Adipocyte (in vitro differentiated cells): ENCODE data around the gene GPD2.

ENCODE experiments used
- DNase-seq: peaks from one replicate; pipeline ENCODE4 v3.0.0-alpha.2; 2015; ENCODE audit warnings: low read depth
- H3K27me3 ChIP-seq: replicated peaks from 2 replicates; pipeline ENCODE4 v1.7.0; 2013; ENCODE audit warnings: mild to moderate bottlenecking, low read length, moderate library complexity; ENCODE audit not compliant: control insufficient read depth, insufficient read depth
- H3K36me3 ChIP-seq: 2 replicates; pipeline ENCODE4 v1.7.0; 2013; ENCODE audit warnings: low read length, mild to moderate bottlenecking, moderate library complexity; ENCODE audit not compliant: control insufficient read depth, insufficient read depth, severe bottlenecking
- H3K4me1 ChIP-seq: 2 replicates; pipeline ENCODE4 v1.7.0; 2013; ENCODE audit warnings: mild to moderate bottlenecking, low read length, moderate library complexity; ENCODE audit not compliant: control insufficient read depth, insufficient read depth
- H3K4me3 ChIP-seq: 2 replicates; pipeline ENCODE4 v1.7.0; 2013; ENCODE audit warnings: mild to moderate bottlenecking, low read length, moderate library complexity
- H3K9ac ChIP-seq: 2 replicates; pipeline ENCODE4 v1.7.0; 2013; ENCODE audit warnings: mild to moderate bottlenecking, low read length, moderate library complexity
- H3K9me3 ChIP-seq: 2 replicates; pipeline ENCODE4 v1.7.0; 2013; ENCODE audit warnings: mild to moderate bottlenecking, low read length, moderate library complexity; ENCODE audit not compliant: control insufficient read depth

GPD2 gene

DNA sequence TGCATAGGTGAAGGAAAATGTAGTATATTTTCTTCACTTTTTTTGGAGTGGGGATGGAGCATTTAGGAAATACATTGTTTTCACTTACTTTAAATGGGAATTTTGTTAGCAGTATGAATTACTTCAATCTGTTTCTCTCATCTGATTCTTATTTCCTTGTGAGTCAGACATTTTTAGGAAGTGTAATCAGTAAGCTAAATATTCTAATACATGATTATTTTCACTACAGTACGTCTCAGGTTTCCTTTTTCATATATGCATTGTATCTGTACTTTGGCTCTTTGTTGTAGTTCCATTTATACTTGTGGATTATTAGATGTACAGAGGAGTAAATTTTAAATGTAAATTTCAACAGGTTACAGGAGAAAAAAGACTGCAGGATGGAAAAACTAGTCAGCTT, 27.9 kb downstream of the GPD2 start:
- H3K36me3 ChIP-seq: no peaks in the 10 kb centered on the region
- peak; percentile 37 for DNase-seq
- peak overlapping the region; percentile 3 for H3K9ac ChIP-seq
- peak overlapping the region; percentile 25 for H3K4me3 ChIP-seq
- H3K9me3 ChIP-seq: no peaks in the 10 kb centered on the region
- H3K4me1 ChIP-seq: peaks cover 41% of the 10 kb centered on the region
- H3K27me3 ChIP-seq: no peaks in the 10 kb centered on the region

GRCh38 chr2:156465573-156465972, 29.4 kb downstream of the GPD2 start:
- Histone ChIP-seq H3K4me3 (no peak overlapping the region), H3K9me3 (no peaks in the 10 kb centered on the region), H3K9ac (no peak overlapping the region), H3K36me3 (no peaks in the 10 kb centered on the region), H3K27me3 (no peaks in the 10 kb centered on the region), H3K4me1 (peaks cover 30% of the 10 kb centered on the region)
- DNase-seq: no peak

GRCh38 chr2:156466739-156467405, 30.7 kb downstream of the GPD2 start:
- Histone ChIP-seq H3K9ac (peak overlapping the region; percentile 73), H3K4me1 (peaks cover 30% of the 10 kb centered on the region), H3K36me3 (no peaks in the 10 kb centered on the region), H3K27me3 (no peaks in the 10 kb centered on the region), H3K9me3 (no peaks in the 10 kb centered on the region), H3K4me3 (peak overlapping the region; percentile 66)
- DNase-seq: peak; percentile 62

DNA sequence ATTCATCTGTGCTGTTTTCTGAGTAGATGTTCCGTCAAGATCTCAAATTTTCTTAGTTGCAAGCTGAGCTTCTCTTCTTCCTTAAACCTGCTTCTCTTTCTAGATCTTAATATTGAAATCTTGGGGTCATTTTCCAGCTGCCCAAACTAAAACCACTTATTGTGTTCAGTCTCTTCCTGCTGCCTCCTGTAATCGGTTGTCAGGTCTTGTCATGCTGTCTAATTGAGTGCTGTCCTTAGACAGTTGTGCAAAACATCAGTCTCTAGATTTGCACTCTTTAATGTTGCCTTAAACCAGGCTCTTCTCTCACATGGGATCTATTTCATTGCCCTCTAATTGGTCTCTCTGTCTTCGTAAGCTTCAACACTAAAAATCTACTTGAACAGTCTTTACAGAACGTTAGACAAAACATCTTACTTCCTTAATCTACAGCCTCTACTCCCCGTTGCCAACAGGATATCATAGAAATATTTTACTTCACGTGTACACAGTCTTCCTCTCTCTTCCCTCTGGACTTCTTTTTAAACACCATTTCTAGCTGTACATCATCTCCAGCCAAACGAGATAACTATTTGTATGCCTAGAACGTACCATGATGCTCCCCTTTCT, 34.9 kb downstream of the GPD2 start:
- no peaks in the 10 kb centered on the region for H3K27me3 ChIP-seq
- H3K9ac ChIP-seq: no peak overlapping the region
- H3K9me3 ChIP-seq: no peaks in the 10 kb centered on the region
- no peaks in the 10 kb centered on the region for H3K36me3 ChIP-seq
- peaks cover 27% of the 10 kb centered on the region for H3K4me1 ChIP-seq
- no peak overlapping the region for H3K4me3 ChIP-seq
- no peak for DNase-seq

GRCh38 chr2:156471762-156472161, 35.6 kb downstream of the GPD2 start:
- H3K9me3 ChIP-seq: no peaks in the 10 kb centered on the region
- no peak overlapping the region for H3K4me3 ChIP-seq
- H3K4me1 ChIP-seq: peaks cover 27% of the 10 kb centered on the region
- no peaks in the 10 kb centered on the region for H3K27me3 ChIP-seq
- DNase-seq: no peak
- no peaks in the 10 kb centered on the region for H3K36me3 ChIP-seq
- H3K9ac ChIP-seq: no peak overlapping the region

DNA sequence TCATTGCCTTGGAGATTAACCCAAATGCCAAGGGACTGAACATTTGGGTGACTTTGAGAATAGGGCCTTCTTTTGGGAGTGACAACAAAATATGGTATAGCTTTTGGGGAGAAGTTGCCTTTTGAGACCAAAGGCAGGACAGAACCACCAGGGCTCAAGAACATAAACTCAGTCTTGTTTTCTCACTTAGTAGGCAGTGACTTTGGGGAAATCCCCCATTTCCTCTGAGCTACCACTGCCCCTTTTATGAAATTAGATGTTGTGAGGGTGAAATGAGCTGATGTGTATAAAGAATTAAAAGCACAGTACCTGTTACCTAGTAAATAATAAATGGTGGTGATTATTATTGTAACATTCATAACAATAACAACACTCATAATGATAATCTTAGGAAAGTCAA, 36.5 kb downstream of the GPD2 start:
- H3K4me1 ChIP-seq: peaks cover 24% of the 10 kb centered on the region
- H3K27me3 ChIP-seq: no peaks in the 10 kb centered on the region
- H3K36me3 ChIP-seq: no peaks in the 10 kb centered on the region
- no peaks in the 10 kb centered on the region for H3K9me3 ChIP-seq
- no peak for DNase-seq
- H3K4me3 ChIP-seq: no peak overlapping the region
- H3K9ac ChIP-seq: no peak overlapping the region

DNA sequence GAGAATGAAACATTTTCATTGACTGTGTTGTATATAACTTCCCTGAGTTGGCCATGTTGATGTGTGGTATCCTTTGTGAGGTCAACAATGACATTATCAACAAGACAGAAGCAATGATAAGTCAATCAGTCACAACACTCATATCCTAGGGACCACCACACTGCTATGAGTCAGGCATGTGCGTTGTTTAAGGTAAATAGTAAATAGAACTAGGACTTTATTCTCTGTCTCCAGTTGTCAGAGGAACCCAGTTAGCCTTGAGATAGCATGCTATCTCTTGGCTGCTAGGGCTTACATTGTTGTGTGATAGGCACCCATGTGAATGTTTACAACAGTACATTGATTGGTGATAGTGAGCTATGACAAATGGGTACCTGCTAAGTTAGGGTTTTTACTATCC, 37.3 kb downstream of the GPD2 start:
- H3K4me1 ChIP-seq: peaks cover 18% of the 10 kb centered on the region
- no peak overlapping the region for H3K9ac ChIP-seq
- DNase-seq: no peak
- H3K9me3 ChIP-seq: no peaks in the 10 kb centered on the region
- H3K4me3 ChIP-seq: no peak overlapping the region
- no peaks in the 10 kb centered on the region for H3K36me3 ChIP-seq
- no peaks in the 10 kb centered on the region for H3K27me3 ChIP-seq

DNA sequence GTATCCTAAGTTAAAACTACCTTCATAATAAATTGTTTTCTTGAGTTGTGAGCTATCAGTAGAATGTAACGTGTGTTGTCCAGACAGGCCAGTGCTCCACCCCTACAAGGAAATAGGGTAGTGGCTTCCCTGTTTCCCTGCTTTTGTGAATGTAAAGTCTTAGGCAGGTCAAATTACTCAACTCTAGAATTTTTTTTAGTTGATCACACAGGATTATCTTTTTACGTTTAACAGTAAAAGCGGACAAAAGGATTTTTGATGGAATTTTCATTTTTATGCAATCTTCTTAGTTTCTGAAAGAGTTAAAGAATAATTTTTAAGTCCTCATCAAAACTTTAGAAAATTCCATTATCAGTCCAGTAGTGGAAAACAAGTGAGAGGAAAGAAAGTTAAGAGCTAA, 38.2 kb downstream of the GPD2 start:
- no peaks in the 10 kb centered on the region for H3K27me3 ChIP-seq
- H3K36me3 ChIP-seq: no peaks in the 10 kb centered on the region
- H3K9ac ChIP-seq: no peak overlapping the region
- H3K4me1 ChIP-seq: peaks cover 18% of the 10 kb centered on the region
- H3K9me3 ChIP-seq: no peaks in the 10 kb centered on the region
- DNase-seq: no peak
- H3K4me3 ChIP-seq: no peak overlapping the region

- no peaks in the 10 kb centered on the region for H3K36me3 ChIP-seq
- H3K4me3 ChIP-seq: no peak overlapping the region
- H3K9ac ChIP-seq: no peak overlapping the region
- peaks cover 18% of the 10 kb centered on the region for H3K4me1 ChIP-seq
- DNase-seq: no peak
- H3K9me3 ChIP-seq: no peaks in the 10 kb centered on the region
- H3K27me3 ChIP-seq: no peaks in the 10 kb centered on the region
These were observed 40.1 kb downstream of the GPD2 start for GRCh38 chr2:156476021-156476849.

DNA sequence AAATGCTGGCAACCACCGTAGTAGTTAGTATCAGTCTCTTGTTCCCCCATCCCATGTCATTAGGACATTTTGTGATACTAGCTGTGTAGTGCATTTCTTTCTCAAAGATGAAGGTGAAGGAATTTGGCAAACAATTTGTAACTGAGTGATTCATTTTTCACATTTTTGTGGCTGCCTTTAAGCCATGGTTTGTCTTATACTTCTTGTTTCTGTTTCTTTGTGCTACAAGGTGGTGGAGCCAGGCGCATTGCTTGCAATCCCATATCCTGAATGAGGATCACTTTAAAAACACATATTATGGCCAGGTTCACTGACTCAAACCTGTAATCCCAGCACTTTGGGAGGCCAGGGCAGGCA, 40.6 kb downstream of the GPD2 start:
- Histone ChIP-seq H3K27me3 (no peaks in the 10 kb centered on the region), H3K4me1 (peaks cover 18% of the 10 kb centered on the region), H3K36me3 (no peaks in the 10 kb centered on the region), H3K9ac (no peak overlapping the region), H3K9me3 (no peaks in the 10 kb centered on the region), H3K4me3 (no peak overlapping the region)
- peak; percentile 70 for DNase-seq

GRCh38 chr2:156480376-156480775, 44.2 kb downstream of the GPD2 start:
- no peak overlapping the region for H3K9ac ChIP-seq
- no peak overlapping the region for H3K4me3 ChIP-seq
- H3K36me3 ChIP-seq: no peaks in the 10 kb centered on the region
- no peak for DNase-seq
- H3K4me1 ChIP-seq: peaks cover 22% of the 10 kb centered on the region
- H3K27me3 ChIP-seq: no peaks in the 10 kb centered on the region
- H3K9me3 ChIP-seq: no peaks in the 10 kb centered on the region
